Loucy (cell line): ENCODE measurements around the gene AQP7.

Experiments used
- H2AFZ ChIP-seq: fragments of 200-600 bp; sonication (generic); 2 replicates; pipeline ENCODE4 v1.6.0; 2016; ENCODE audit warnings: antibody characterized with exemption, mild to moderate bottlenecking, low read length, moderate library complexity
- H3F3A ChIP-seq: fragments of 200-600 bp; 2 replicates; pipeline ENCODE4 v1.6.0; 2016; ENCODE audit warnings: antibody characterized with exemption, low read depth, mild to moderate bottlenecking
- H3K27me3 ChIP-seq: fragments of 200-600 bp; sonication (generic); 2 replicates; pipeline ENCODE4 v1.6.1; 2014; ENCODE audit warnings: low read length, mild to moderate bottlenecking; ENCODE audit not compliant: insufficient read depth, poor library complexity, severe bottlenecking
- H3K36me3 ChIP-seq: fragments of 200-600 bp; sonication (generic); 2 replicates; pipeline ENCODE4 v1.6.1; 2016; ENCODE audit warnings: low read length; ENCODE audit not compliant: insufficient read depth
- H3K4me1 ChIP-seq: fragments of 200-600 bp; sonication (generic); 2 replicates; pipeline ENCODE4 v1.5.1; 2014; ENCODE audit warnings: low read length, mild to moderate bottlenecking; ENCODE audit not compliant: insufficient read depth, poor library complexity, severe bottlenecking
- H3K4me2 ChIP-seq: fragments of 200-600 bp; sonication (generic); 2 replicates; pipeline ENCODE4 v1.6.0; 2014; ENCODE audit warnings: antibody characterized with exemption, low read length, low read depth, mild to moderate bottlenecking; ENCODE audit not compliant: poor library complexity, severe bottlenecking
- H3K4me3 ChIP-seq: fragments of 200-600 bp; sonication (generic); 2 replicates; pipeline ENCODE4 v1.5.1; 2014; ENCODE audit warnings: low read length, mild to moderate bottlenecking, mixed read lengths; ENCODE audit not compliant: poor library complexity, severe bottlenecking
- H3K79me2 ChIP-seq: fragments of 200-600 bp; sonication (generic); 2 replicates; pipeline ENCODE4 v1.6.1; 2014; ENCODE audit warnings: low read length; ENCODE audit not compliant: insufficient read depth
- H3K9ac ChIP-seq: fragments of 200-600 bp; sonication (generic); 2 replicates; pipeline ENCODE4 v1.6.0; 2014; ENCODE audit warnings: mild to moderate bottlenecking, low read depth, low read length, moderate library complexity; ENCODE audit not compliant: poor library complexity, severe bottlenecking
- H3K9me2 ChIP-seq: fragments of 200-600 bp; sonication (generic); replicated peaks from 2 replicates; pipeline ENCODE4 v1.6.1; 2016; ENCODE audit warnings: low read depth, low read length, mixed read lengths
- H3K9me3 ChIP-seq: fragments of 200-600 bp; sonication (generic); 2 replicates; pipeline ENCODE4 v1.6.1; 2014; ENCODE audit warnings: mild to moderate bottlenecking, antibody characterized with exemption, low read length, low read depth; ENCODE audit not compliant: insufficient read depth
- H4K20me1 ChIP-seq: fragments of 200-600 bp; sonication (generic); 2 replicates; pipeline ENCODE4 v1.6.0; 2014; ENCODE audit warnings: antibody characterized with exemption, low read length, mild to moderate bottlenecking; ENCODE audit not compliant: insufficient read depth, poor library complexity, severe bottlenecking
- EZH2phosphoT487 ChIP-seq: fragments of 200-600 bp; IDR thresholded peaks from 2 replicates; pipeline ENCODE4 v1.6.1; 2018; ENCODE audit warnings: antibody characterized with exemption, mild to moderate bottlenecking, moderate library complexity, borderline replicate concordance
- TF ChIP-seq, protein P1 (sequence below): fragments of 200-600 bp; sonication (generic); conservative IDR thresholded peaks from 2 replicates; pipeline ENCODE4 v1.5.1; 2014; ENCODE audit warnings: mild to moderate bottlenecking, antibody characterized with exemption, low read length

AQP7 gene

DNA sequence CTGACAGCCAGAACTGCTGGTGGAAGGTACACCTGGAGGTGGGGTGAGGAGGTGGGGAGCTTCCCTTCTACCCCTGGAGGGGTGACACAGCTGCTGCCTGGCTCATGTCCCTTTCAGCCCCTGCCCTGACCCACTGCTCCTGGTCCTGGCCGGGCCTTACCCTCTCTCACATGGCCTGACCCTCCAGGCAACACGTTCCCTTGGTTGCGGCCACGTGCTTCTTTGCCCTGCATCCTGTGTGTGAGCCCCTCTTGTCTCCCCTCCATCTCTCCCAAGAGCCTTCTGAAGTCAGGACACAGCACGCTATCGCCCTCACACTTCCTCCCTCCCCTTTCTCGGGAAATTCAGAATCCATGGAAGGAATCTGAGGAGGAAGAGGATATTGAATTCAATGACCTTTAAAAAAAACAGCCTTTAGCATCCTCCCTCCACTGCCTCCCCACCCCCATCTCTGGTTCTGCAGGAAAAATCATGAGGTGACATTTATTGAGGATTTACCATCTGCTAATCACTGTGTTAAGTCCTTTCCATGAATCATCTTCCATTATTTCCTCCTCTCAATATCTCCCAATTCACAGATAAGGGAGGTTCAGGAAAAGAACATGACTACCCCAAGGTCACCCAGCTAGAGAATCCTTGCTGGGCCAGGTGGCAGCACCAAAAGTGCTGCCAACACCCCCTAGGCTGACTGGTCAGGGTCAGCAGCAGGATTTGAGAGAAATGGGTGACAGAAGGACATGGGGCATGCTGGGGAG is 36.7 kb upstream of the AQP7 start:
- no peak overlapping the region for H3K4me3 ChIP-seq
- no peaks in the 10 kb centered on the region for H3K9me2 ChIP-seq
- H3K9me3 ChIP-seq = no peaks in the 10 kb centered on the region
- no peaks in the 10 kb centered on the region for H3K36me3 ChIP-seq
- H3K27me3 ChIP-seq = no peaks in the 10 kb centered on the region
- no peaks in the 10 kb centered on the region for H3K4me1 ChIP-seq
- TF ChIP-seq EZH2phosphoT487 = no peak
- TF ChIP-seq, protein P1, sequence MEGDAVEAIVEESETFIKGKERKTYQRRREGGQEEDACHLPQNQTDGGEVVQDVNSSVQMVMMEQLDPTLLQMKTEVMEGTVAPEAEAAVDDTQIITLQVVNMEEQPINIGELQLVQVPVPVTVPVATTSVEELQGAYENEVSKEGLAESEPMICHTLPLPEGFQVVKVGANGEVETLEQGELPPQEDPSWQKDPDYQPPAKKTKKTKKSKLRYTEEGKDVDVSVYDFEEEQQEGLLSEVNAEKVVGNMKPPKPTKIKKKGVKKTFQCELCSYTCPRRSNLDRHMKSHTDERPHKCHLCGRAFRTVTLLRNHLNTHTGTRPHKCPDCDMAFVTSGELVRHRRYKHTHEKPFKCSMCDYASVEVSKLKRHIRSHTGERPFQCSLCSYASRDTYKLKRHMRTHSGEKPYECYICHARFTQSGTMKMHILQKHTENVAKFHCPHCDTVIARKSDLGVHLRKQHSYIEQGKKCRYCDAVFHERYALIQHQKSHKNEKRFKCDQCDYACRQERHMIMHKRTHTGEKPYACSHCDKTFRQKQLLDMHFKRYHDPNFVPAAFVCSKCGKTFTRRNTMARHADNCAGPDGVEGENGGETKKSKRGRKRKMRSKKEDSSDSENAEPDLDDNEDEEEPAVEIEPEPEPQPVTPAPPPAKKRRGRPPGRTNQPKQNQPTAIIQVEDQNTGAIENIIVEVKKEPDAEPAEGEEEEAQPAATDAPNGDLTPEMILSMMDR = no peak
- H3K4me2 ChIP-seq = no peak overlapping the region
- no peaks in the 10 kb centered on the region for H3K79me2 ChIP-seq
- H3F3A ChIP-seq = no peaks in the 10 kb centered on the region
- no peak overlapping the region for H3K9ac ChIP-seq
- H4K20me1 ChIP-seq = no peaks in the 10 kb centered on the region
- no peak overlapping the region for H2AFZ ChIP-seq

DNA sequence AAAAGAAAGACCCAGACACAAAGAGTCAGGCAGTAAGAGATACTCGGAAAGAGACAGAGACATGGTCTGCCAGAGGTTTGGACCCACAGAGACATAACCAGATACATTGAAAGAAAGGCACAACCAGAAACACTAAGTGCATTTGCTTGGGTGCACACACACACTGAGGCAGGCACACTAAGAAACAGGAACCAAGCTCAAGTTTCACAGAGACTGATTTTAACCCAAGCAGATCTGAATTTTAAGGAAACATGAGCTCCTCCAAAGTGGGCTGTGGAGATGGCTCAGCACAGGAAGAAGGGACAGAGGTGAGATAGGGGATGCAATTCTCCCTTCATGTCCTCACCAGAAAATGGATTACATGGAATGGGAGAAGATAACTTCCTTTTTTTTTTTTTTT is 35.5 kb upstream of the AQP7 start:
- no peaks in the 10 kb centered on the region for H3K79me2 ChIP-seq
- H3K9me3 ChIP-seq = no peaks in the 10 kb centered on the region
- TF ChIP-seq EZH2phosphoT487 = no peak
- no peaks in the 10 kb centered on the region for H3K27me3 ChIP-seq
- no peaks in the 10 kb centered on the region for H3K4me1 ChIP-seq
- no peaks in the 10 kb centered on the region for H3K36me3 ChIP-seq
- H2AFZ ChIP-seq = no peak overlapping the region
- H4K20me1 ChIP-seq = no peaks in the 10 kb centered on the region
- no peak overlapping the region for H3K9ac ChIP-seq
- H3K4me3 ChIP-seq = no peak overlapping the region
- no peaks in the 10 kb centered on the region for H3F3A ChIP-seq
- H3K4me2 ChIP-seq = no peak overlapping the region
- no peaks in the 10 kb centered on the region for H3K9me2 ChIP-seq

DNA sequence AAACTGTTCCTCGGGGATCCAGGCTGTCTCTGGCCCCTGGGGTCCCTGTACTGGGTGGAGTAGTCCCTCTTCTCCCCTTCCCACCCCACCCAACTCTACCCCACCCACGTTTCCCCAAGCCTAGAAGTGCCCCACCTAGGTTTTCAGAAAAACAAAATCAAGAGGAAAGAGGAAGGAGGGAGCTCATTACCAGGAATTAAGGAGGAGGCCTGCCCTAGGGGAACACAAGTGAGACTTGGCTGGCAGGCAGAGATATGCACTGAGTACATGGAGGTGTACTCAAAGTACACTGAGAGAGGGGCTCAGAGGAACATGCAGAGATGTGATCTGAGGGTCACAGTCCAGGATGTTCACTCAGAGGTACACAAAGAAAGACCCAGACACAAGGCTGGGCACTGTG is 34.8 kb upstream of the AQP7 start:
- Histone ChIP-seq H3K79me2 (no peaks in the 10 kb centered on the region), H3K36me3 (no peaks in the 10 kb centered on the region), H3K4me2 (no peak overlapping the region), H3K4me3 (no peak overlapping the region), H3K4me1 (no peaks in the 10 kb centered on the region), H3K9ac (no peak overlapping the region), H3F3A (no peaks in the 10 kb centered on the region), H3K9me2 (no peaks in the 10 kb centered on the region), H3K27me3 (no peaks in the 10 kb centered on the region), H4K20me1 (no peaks in the 10 kb centered on the region), H2AFZ (no peak overlapping the region), H3K9me3 (no peaks in the 10 kb centered on the region)
- no peak for TF ChIP-seq EZH2phosphoT487
- TF ChIP-seq, protein P1 = no peak

DNA sequence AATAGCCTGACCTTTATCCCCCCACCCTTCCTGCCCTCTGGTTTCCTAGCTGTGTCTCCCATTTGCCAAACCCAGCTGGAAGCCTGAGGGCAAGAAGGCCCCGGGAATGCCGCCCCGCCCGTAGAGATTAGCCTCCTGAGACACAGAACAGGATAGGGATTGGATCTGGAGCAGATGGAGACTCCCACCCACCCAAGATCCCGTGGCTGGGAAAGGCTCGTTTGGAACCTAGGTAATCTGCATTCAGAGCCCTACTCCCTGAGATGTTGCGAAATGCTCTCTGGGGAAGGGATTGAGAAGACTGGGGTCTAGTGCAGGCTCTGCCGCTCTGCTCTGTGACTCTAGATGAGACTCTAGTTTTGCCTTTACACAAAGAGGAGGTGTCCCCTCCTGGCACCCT is 34.1 kb upstream of the AQP7 start:
- Histone ChIP-seq H3K4me3 (no peak overlapping the region), H3K36me3 (no peaks in the 10 kb centered on the region), H3K9ac (no peak overlapping the region), H4K20me1 (no peaks in the 10 kb centered on the region), H3K9me3 (no peaks in the 10 kb centered on the region), H3F3A (no peaks in the 10 kb centered on the region), H3K4me1 (no peaks in the 10 kb centered on the region), H3K27me3 (no peaks in the 10 kb centered on the region), H3K4me2 (no peak overlapping the region), H2AFZ (no peak overlapping the region), H3K79me2 (no peaks in the 10 kb centered on the region), H3K9me2 (no peaks in the 10 kb centered on the region)
- TF ChIP-seq EZH2phosphoT487 = no peak
- TF ChIP-seq, protein P1 = no peak
